ENCODE results near the gene ATP9B.

The ATP9B gene

DNA sequence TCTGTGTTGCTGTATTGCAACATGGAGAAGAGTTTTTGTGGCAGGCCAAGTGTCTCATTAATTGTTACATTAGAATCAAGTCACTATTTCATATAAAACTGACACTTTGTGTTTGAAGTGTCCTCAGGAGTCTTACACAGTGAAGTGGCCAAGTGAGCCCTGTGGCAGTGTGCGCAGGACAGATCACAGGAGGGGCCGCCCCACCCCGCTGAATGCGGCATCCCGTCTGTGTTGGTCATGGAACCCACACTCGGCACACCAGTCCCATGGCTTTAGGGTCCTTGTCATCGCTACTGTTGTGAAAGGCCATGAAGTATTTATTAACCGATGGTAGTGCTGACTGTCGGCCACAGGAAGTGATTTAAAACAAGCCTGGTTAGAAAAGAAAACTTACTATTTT lies 181.8 kb downstream of the ATP9B start:
- ATAC-seq, result no peak
- no peak for TF ChIP-seq GLIS3 (CRISPR knock-in tag; IDR thresholded peaks at IDR 0.05)
- TF ChIP-seq SNAI2 (CRISPR knock-in tag; IDR thresholded peaks at IDR 0.05), result no peak

DNA sequence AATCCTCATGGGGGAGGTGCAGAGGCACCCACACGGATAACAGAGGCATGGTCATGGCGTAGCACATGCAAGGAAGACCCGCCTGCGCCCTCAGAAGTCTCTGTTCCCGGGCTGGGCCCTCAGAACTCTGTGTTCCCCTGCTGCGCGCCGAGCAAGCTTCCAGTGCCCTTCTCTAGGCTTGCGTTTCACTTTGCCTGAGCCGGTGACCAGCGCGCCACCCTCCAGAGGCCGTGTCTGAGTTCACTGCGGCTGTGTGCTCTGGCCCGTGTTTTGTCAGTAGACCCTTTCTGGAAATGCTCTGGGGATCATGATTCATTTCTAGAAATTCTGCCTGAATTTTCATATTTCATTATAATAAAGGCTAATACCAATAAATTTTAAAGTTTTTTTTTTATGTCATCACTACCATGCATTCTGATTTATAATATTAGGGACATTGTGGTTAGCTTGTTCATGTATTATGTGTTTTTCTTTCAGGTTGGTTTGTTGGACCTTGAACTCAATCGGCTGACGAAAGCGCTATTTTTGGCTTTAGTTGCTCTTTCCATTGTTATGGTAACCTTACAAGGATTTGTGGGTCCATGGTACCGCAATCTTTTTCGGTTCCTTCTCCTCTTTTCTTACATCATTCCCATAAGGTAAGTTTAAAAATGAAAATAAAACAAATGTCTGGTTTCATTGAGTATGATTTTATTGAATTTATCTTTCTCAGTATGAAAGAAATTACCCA lies 183.9 kb downstream of the ATP9B start:
- ATAC-seq, result no peak

More for the DNA sequence above, 183.9 kb downstream of the ATP9B start:
- TF ChIP-seq ZC3H10 (CRISPR knock-in tag; IDR thresholded peaks at IDR 0.05), result no peak
- TF ChIP-seq ZNF8 (CRISPR knock-in tag; IDR thresholded peaks at IDR 0.05), result no peak
- no peak for TF ChIP-seq BACH2 (CRISPR knock-in tag; IDR thresholded peaks at IDR 0.05; ENCODE audit: borderline replicate concordance)
- TF ChIP-seq TOX (CRISPR knock-in tag; IDR thresholded peaks at IDR 0.05; ENCODE audit: borderline replicate concordance), result no peak
- no peak for TF ChIP-seq ZNF565 (CRISPR knock-in tag; conservative IDR thresholded peaks at IDR 0.05; ENCODE audit: low read depth)
- no peak for TF ChIP-seq CSDC2 (CRISPR knock-in tag; IDR thresholded peaks at IDR 0.05)
- TF ChIP-seq ZFP3 (CRISPR knock-in tag; IDR thresholded peaks at IDR 0.05), result no peak
- TF ChIP-seq RARB (CRISPR knock-in tag; IDR thresholded peaks at IDR 0.05), result no peak
- TF ChIP-seq TCF4 (CRISPR knock-in tag; IDR thresholded peaks at IDR 0.05; ENCODE audit: borderline replicate concordance), result no peak
- no peak for TF ChIP-seq TSHZ2 (CRISPR knock-in tag; IDR thresholded peaks at IDR 0.05)
- no peak for TF ChIP-seq CREB5 (CRISPR knock-in tag; IDR thresholded peaks at IDR 0.05; ENCODE audit: low read depth)
- TF ChIP-seq OSR1 (CRISPR knock-in tag; IDR thresholded peaks at IDR 0.05), result no peak
- TF ChIP-seq, protein P1, sequence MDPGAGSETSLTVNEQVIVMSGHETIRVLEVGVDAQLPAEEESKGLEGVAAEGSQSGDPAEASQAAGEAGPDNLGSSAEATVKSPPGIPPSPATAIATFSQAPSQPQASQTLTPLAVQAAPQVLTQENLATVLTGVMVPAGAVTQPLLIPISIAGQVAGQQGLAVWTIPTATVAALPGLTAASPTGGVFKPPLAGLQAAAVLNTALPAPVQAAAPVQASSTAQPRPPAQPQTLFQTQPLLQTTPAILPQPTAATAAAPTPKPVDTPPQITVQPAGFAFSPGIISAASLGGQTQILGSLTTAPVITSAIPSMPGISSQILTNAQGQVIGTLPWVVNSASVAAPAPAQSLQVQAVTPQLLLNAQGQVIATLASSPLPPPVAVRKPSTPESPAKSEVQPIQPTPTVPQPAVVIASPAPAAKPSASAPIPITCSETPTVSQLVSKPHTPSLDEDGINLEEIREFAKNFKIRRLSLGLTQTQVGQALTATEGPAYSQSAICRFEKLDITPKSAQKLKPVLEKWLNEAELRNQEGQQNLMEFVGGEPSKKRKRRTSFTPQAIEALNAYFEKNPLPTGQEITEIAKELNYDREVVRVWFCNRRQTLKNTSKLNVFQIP (CRISPR knock-in tag; IDR thresholded peaks at IDR 0.05; ENCODE audit: borderline replicate concordance, low read depth), result no peak
- no peak for TF ChIP-seq ISL1 (CRISPR knock-in tag; IDR thresholded peaks at IDR 0.05)
- TF ChIP-seq, protein P2, sequence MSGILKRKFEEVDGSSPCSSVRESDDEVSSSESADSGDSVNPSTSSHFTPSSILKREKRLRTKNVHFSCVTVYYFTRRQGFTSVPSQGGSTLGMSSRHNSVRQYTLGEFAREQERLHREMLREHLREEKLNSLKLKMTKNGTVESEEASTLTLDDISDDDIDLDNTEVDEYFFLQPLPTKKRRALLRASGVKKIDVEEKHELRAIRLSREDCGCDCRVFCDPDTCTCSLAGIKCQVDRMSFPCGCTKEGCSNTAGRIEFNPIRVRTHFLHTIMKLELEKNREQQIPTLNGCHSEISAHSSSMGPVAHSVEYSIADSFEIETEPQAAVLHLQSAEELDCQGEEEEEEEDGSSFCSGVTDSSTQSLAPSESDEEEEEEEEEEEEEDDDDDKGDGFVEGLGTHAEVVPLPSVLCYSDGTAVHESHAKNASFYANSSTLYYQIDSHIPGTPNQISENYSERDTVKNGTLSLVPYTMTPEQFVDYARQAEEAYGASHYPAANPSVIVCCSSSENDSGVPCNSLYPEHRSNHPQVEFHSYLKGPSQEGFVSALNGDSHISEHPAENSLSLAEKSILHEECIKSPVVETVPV (CRISPR knock-in tag; IDR thresholded peaks at IDR 0.05), result no peak
- no peak for TF ChIP-seq ARNTL (CRISPR knock-in tag; IDR thresholded peaks at IDR 0.05; ENCODE audit: borderline replicate concordance, low read depth)
- no peak for TF ChIP-seq PATZ1 (CRISPR knock-in tag; IDR thresholded peaks at IDR 0.05; ENCODE audit: borderline replicate concordance)
- TF ChIP-seq SNAI2 (CRISPR knock-in tag; IDR thresholded peaks at IDR 0.05), result no peak
- no peak for TF ChIP-seq ZNF70 (CRISPR knock-in tag; IDR thresholded peaks at IDR 0.05)
